ENCODE data around the gene PHLDB1. TPM values are rescaled to one million over a fixed set of nuclear protein-coding genes. Genes with fewer than 3 reads are reported as not detected.

PHLDB1 gene
- total RNA-seq, 4 donors from 2014 or later, result 51.9 to 77.4 (median 70.2) TPM

GRCh38 chr11:118688851-118689502, 81.6 kb downstream of the PHLDB1 start:
- peak in 1 of 2 donors; percentile 81 for DNase-seq (ENCODE audit: low spot score in 2 of 2)
- no peak for TF ChIP-seq POLR2A (IDR thresholded peaks at IDR 0.05)
- TF ChIP-seq CTCF (IDR thresholded peaks at IDR 0.05), result no peak
- 89% methylated on average over 27 to 41 of the region's 41 CpGs for WGBS, 2 donors
- no peak overlapping the region for H3K4me3 ChIP-seq (ENCODE audit: low read depth, poor library complexity, severe bottlenecking)
- intact Hi-C loops (cut with DNase I; ENCODE audit: low total_unique reads), result no loop called here

GRCh38 chr11:118689503-118689851, 82.1 kb downstream of the PHLDB1 start:
- 11 to 26% methylated on average over 9 of the region's 9 CpGs for whole genome bisulfite sequencing, 2 donors

GRCh38 chr11:118689852-118690552, 82.6 kb downstream of the PHLDB1 start:
- intact Hi-C loops (cut with DNase I; ENCODE audit: low total_unique reads), result loop anchor here (5.0 kb wide), 1 partner anchor 267 kb away; the partner anchor contains the start of gene UPK2
- WGBS, 2 donors, result 10 to 12% methylated on average over 26 to 29 of the region's 30 CpGs
- no peak overlapping the region for H3K4me3 ChIP-seq (ENCODE audit: low read depth, poor library complexity, severe bottlenecking)
- TF ChIP-seq POLR2A (IDR thresholded peaks at IDR 0.05) (no peak), CTCF (IDR thresholded peaks at IDR 0.05) (peak in 2 of 3 donors; percentile 38 to 55)
- DNase-seq (ENCODE audit: low spot score in 2 of 2), result peak; percentile 78 to 97

More at GRCh38 chr11:118689503-118689851, 82.1 kb downstream of the PHLDB1 start:
- TF ChIP-seq POLR2A (IDR thresholded peaks at IDR 0.05), result no peak
- no peak for TF ChIP-seq CTCF (IDR thresholded peaks at IDR 0.05)
- no peak for DNase-seq (ENCODE audit: low spot score in 2 of 2)
- no peak overlapping the region for H3K4me3 ChIP-seq (ENCODE audit: low read depth, poor library complexity, severe bottlenecking)
- intact Hi-C loops (cut with DNase I; ENCODE audit: low total_unique reads), result no loop called here

- no peak for TF ChIP-seq CTCF (IDR thresholded peaks at IDR 0.05)
- no peak for TF ChIP-seq POLR2A (IDR thresholded peaks at IDR 0.05)
- 87 to 90% methylated on average over 15 of the region's 15 CpGs for WGBS, 2 donors
- intact Hi-C loops (cut with DNase I; ENCODE audit: low total_unique reads), result loop anchor here (5.0 kb wide), 1 partner anchor 267 kb away; the partner anchor contains the start of gene UPK2
- DNase-seq (ENCODE audit: low spot score in 2 of 2), result peak in 1 of 2 donors; percentile 84
- H3K4me3 ChIP-seq (ENCODE audit: low read depth, poor library complexity, severe bottlenecking), result no peak overlapping the region
These were observed 83.3 kb downstream of the PHLDB1 start for GRCh38 chr11:118690553-118691304.

- 39 to 46% methylated on average over 14 to 15 of the region's 15 CpGs for WGBS, 2 donors
- peak in 1 of 2 donors; percentile 79 for DNase-seq (ENCODE audit: low spot score in 2 of 2)
- intact Hi-C loops (cut with DNase I; ENCODE audit: low total_unique reads), result loop anchor here (5.0 kb wide), 1 partner anchor 265 kb away; the partner anchor contains the start of gene UPK2
- TF ChIP-seq CTCF (IDR thresholded peaks at IDR 0.05) (no peak), POLR2A (IDR thresholded peaks at IDR 0.05) (no peak)
- no peak overlapping the region for H3K4me3 ChIP-seq (ENCODE audit: low read depth, poor library complexity, severe bottlenecking)
These were observed 84.8 kb downstream of the PHLDB1 start for GRCh38 chr11:118691926-118692830.

Measured in lower leg skin (tissue), 4 donors.